ENCODE data around the gene SPECC1L.
"Not testable (repeated sequence)": the region's sequence is repeated elsewhere in the genome, so short reads cannot be mapped to it uniquely, and the experiment has no call there.

Gene SPECC1L

GRCh38 chr22:24270556-24271385 lies at the start of gene SPECC1L:
Gene SPECC1L, plus strand, starts transcription at chr22:24270831. Its CDS starts 31,401 bp downstream, at chr22:24302232.
- peak; percentile 91 for DNase-seq

GRCh38 chr22:24224468-24224867 lies 46.2 kb upstream of the SPECC1L start:
- no peak for DNase-seq

GRCh38 chr22:24225044-24225601 lies 45.5 kb upstream of the SPECC1L start:
- DNase-seq = no peak

GRCh38 chr22:24225951-24226350 lies 44.7 kb upstream of the SPECC1L start:
- DNase-seq = no peak

GRCh38 chr22:24230911-24231656 lies 39.5 kb upstream of the SPECC1L start:
- peak; percentile 77 for DNase-seq

GRCh38 chr22:24231706-24232105 lies 38.9 kb upstream of the SPECC1L start:
- DNase-seq = no peak

GRCh38 chr22:24232124-24232523 lies 38.5 kb upstream of the SPECC1L start:
- DNase-seq = no peak

GRCh38 chr22:24232725-24233124 lies 37.9 kb upstream of the SPECC1L start:
- DNase-seq = no peak

GRCh38 chr22:24233235-24233634 lies 37.4 kb upstream of the SPECC1L start:
- no peak for DNase-seq

- no peak for DNase-seq
Measured at GRCh38 chr22:24233816-24234215, 36.8 kb upstream of the SPECC1L start.

GRCh38 chr22:24235315-24235714 lies 35.3 kb upstream of the SPECC1L start:
- no peak for DNase-seq

GRCh38 chr22:24236656-24237055 lies 34.0 kb upstream of the SPECC1L start:
- DNase-seq = no peak

GRCh38 chr22:24238101-24238694 lies 32.4 kb upstream of the SPECC1L start:
- not testable (repeated sequence) for DNase-seq

GRCh38 chr22:24240381-24240780 lies 30.2 kb upstream of the SPECC1L start:
- no peak for DNase-seq

GRCh38 chr22:24240985-24241692 lies 29.5 kb upstream of the SPECC1L start:
- not testable (repeated sequence) for DNase-seq

GRCh38 chr22:24243417-24243816 lies 27.2 kb upstream of the SPECC1L start:
- DNase-seq = not testable (repeated sequence)

GRCh38 chr22:24244144-24244787 lies 26.4 kb upstream of the SPECC1L start:
- DNase-seq = no peak

GRCh38 chr22:24245030-24245431 lies 25.6 kb upstream of the SPECC1L start, which contains the start of gene GGT5:
Gene GGT5, minus strand, starts transcription at chr22:24245082. Its CDS starts 357 bp downstream, at chr22:24244725.
- not testable (repeated sequence) for DNase-seq

- not testable (repeated sequence) for DNase-seq
Measured at GRCh38 chr22:24245584-24246561, 24.8 kb upstream of the SPECC1L start.

- no peak for DNase-seq
Measured at GRCh38 chr22:24247011-24247507, 23.6 kb upstream of the SPECC1L start.

Data from stimulated activated CD4-positive, alpha-beta T cell treated with anti-CD3 and anti-CD28 coated beads, Interleukin-15, amount 100 ng/mL, for 24 hours (primary cell).